ENCODE measurements around the gene FYCO1. TPM values are rescaled to one million over a fixed set of nuclear protein-coding genes. Genes with fewer than 3 reads are reported as not detected.

Gene FYCO1
- total RNA-seq, 1 experiment from 2014 or later = 10.9 TPM

DNA sequence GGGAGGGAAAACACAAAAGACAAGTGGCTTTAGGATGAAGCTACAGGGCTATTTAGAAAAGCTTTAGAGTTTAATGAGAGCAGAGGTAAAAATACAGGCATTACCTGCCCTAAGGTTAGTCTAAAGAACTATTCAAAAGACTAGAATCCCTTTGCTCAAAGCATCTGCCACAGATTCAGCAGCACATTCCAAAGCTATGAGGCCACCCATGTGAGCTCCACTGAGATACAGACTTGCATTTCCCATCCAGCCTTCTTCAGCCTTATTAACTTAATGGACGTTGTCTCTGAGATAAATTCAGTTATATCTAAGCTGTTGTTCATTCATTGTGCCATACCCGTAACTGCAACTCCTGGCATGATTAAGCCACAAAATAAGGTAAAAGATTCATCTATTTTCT, 26.9 kb downstream of the FYCO1 start:
- no peaks in the 10 kb centered on the region for H3K27me3 ChIP-seq (replicated peaks; ENCODE audit: control insufficient read depth, insufficient read depth, low read length)
- H3K9me3 Mint-ChIP-seq (ENCODE audit: unreplicated experiment) = no peaks in the 10 kb centered on the region
- peaks cover 25% of the 10 kb centered on the region for H3K36me3 Mint-ChIP-seq (ENCODE audit: insufficient read depth, unreplicated experiment)
- DNase-seq = no peak
- no TSS peak for BruUV-seq (replicated peaks)
- peaks cover 3% of the 10 kb centered on the region; the same call in 1 of the 2 replicates for H3K36me3 ChIP-seq (ENCODE audit: control insufficient read depth, insufficient read depth, low read length)
- no peak overlapping the region for H3K27ac Mint-ChIP-seq (ENCODE audit: unreplicated experiment)
- H3K4me3 Mint-ChIP-seq (ENCODE audit: unreplicated experiment) = no peak overlapping the region
- H3K4me1 ChIP-seq = no peaks in the 10 kb centered on the region
- intact Hi-C loops (cut with micrococcal nuclease; ENCODE audit: unreplicated experiment) = no loop called here
- TF ChIP-seq, protein P1, sequence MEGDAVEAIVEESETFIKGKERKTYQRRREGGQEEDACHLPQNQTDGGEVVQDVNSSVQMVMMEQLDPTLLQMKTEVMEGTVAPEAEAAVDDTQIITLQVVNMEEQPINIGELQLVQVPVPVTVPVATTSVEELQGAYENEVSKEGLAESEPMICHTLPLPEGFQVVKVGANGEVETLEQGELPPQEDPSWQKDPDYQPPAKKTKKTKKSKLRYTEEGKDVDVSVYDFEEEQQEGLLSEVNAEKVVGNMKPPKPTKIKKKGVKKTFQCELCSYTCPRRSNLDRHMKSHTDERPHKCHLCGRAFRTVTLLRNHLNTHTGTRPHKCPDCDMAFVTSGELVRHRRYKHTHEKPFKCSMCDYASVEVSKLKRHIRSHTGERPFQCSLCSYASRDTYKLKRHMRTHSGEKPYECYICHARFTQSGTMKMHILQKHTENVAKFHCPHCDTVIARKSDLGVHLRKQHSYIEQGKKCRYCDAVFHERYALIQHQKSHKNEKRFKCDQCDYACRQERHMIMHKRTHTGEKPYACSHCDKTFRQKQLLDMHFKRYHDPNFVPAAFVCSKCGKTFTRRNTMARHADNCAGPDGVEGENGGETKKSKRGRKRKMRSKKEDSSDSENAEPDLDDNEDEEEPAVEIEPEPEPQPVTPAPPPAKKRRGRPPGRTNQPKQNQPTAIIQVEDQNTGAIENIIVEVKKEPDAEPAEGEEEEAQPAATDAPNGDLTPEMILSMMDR (IDR thresholded peaks at IDR 0.05; ENCODE audit: insufficient read depth in 1 of 2, low read depth in 1 of 2, low read length in 1 of 2, severe bottlenecking in 1 of 2, unreplicated experiment in 1 of 2) = no peak
- no peaks in the 10 kb centered on the region for H3K9me3 ChIP-seq
- no peak overlapping the region for H3K4me3 ChIP-seq (ENCODE audit: low read depth, low read length)
- ChIA-PET POLR2A (no interaction called here), CTCF (no interaction called here)
- no peaks in the 10 kb centered on the region for H3K27me3 Mint-ChIP-seq (ENCODE audit: insufficient read depth, unreplicated experiment)
- no peaks in the 10 kb centered on the region for H3K4me1 Mint-ChIP-seq (ENCODE audit: low read depth, unreplicated experiment)

DNA sequence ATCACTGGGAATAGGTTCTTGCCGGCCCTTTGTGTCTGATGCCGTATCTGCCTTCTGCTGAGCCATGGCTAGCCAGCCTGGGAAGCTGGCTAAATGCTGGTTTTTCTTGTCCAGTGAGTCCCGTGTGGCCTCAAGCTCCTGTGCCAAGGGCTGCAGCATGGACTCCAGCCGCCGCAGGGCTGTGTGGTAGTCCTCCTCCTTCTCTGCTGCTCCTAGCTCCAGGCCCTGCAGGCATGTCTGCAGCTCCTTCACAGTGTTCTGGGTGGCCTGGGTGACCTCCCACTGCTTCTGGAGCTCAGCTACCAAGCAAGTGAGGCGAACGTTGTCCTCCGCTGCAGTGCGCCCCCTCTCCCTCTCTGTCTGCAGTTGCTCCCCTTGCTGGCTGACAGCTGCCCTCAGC, 27.5 kb downstream of the FYCO1 start:
- intact Hi-C loops (cut with micrococcal nuclease; ENCODE audit: unreplicated experiment) = no loop called here

DNA sequence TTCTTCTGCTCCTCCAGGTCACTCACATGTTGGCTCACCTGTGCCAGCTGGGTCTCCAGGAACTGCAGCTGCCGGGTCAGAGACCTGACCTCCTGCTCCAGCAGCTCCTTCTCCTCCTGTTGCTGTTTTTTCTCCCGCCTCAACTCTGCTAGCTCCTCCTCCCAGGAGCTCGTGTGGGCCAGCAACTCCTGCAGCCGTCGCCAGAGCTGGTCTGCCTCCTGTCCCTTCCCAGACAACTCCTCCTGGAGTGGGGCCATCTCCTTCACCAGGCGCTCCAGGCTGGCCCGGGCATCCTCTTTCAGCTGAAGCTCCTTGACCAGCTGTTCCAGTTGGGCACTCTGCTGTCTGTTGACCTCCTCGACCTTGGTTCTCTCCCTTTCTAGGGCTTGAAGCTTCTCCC, 27.9 kb downstream of the FYCO1 start:
- Histone ChIP-seq H3K4me1 (no peaks in the 10 kb centered on the region), H3K9me3 (no peaks in the 10 kb centered on the region), H3K4me3 (ENCODE audit: low read depth, low read length) (no peak overlapping the region), H3K36me3 (ENCODE audit: control insufficient read depth, insufficient read depth, low read length) (peaks cover 3% of the 10 kb centered on the region; the same call in 1 of the 2 replicates), H3K27me3 (replicated peaks; ENCODE audit: control insufficient read depth, insufficient read depth, low read length) (no peaks in the 10 kb centered on the region)
- CTCF ChIA-PET = interaction anchor here (0.5 kb wide), 1 partner anchor 122 kb away, joined by 6 read pairs; no protein-coding TSS in a partner anchor
- Mint-ChIP-seq H3K27me3 (ENCODE audit: insufficient read depth, unreplicated experiment) (no peaks in the 10 kb centered on the region), H3K4me3 (ENCODE audit: unreplicated experiment) (no peak overlapping the region), H3K36me3 (ENCODE audit: insufficient read depth, unreplicated experiment) (peaks cover 25% of the 10 kb centered on the region), H3K4me1 (ENCODE audit: low read depth, unreplicated experiment) (no peaks in the 10 kb centered on the region), H3K27ac (ENCODE audit: unreplicated experiment) (peak overlapping the region; percentile 53), H3K9me3 (ENCODE audit: unreplicated experiment) (no peaks in the 10 kb centered on the region)
- BruUV-seq (replicated peaks) = no TSS peak
- TF ChIP-seq, protein P1 (IDR thresholded peaks at IDR 0.05; ENCODE audit: insufficient read depth in 1 of 2, low read depth in 1 of 2, low read length in 1 of 2, severe bottlenecking in 1 of 2, unreplicated experiment in 1 of 2) = no peak
- POLR2A ChIA-PET = no interaction called here
- intact Hi-C loops (cut with micrococcal nuclease; ENCODE audit: unreplicated experiment) = no loop called here
- DNase-seq = no peak

More for the DNA sequence above, 27.5 kb downstream of the FYCO1 start:
- no peak overlapping the region for H3K4me3 Mint-ChIP-seq (ENCODE audit: unreplicated experiment)
- no peaks in the 10 kb centered on the region for H3K9me3 Mint-ChIP-seq (ENCODE audit: unreplicated experiment)
- H3K27me3 ChIP-seq (replicated peaks; ENCODE audit: control insufficient read depth, insufficient read depth, low read length) = no peaks in the 10 kb centered on the region
- H3K36me3 Mint-ChIP-seq (ENCODE audit: insufficient read depth, unreplicated experiment) = peaks cover 25% of the 10 kb centered on the region
- H3K4me3 ChIP-seq (ENCODE audit: low read depth, low read length) = no peak overlapping the region
- peaks cover 3% of the 10 kb centered on the region; the same call in 1 of the 2 replicates for H3K36me3 ChIP-seq (ENCODE audit: control insufficient read depth, insufficient read depth, low read length)
- H3K9me3 ChIP-seq = no peaks in the 10 kb centered on the region
- ChIA-PET POLR2A (no interaction called here), CTCF (interaction anchor here (0.5 kb wide), 1 partner anchor 122 kb away, joined by 6 read pairs; no protein-coding TSS in a partner anchor)
- TSS peak; percentile 62 for BruUV-seq (replicated peaks)
- no peaks in the 10 kb centered on the region for H3K4me1 ChIP-seq
- H3K27ac Mint-ChIP-seq (ENCODE audit: unreplicated experiment) = no peak overlapping the region
- TF ChIP-seq, protein P1 (IDR thresholded peaks at IDR 0.05; ENCODE audit: insufficient read depth in 1 of 2, low read depth in 1 of 2, low read length in 1 of 2, severe bottlenecking in 1 of 2, unreplicated experiment in 1 of 2) = no peak
- H3K27me3 Mint-ChIP-seq (ENCODE audit: insufficient read depth, unreplicated experiment) = no peaks in the 10 kb centered on the region
- no peak for DNase-seq
- no peaks in the 10 kb centered on the region for H3K4me1 Mint-ChIP-seq (ENCODE audit: low read depth, unreplicated experiment)
